ENCODE measurements around the gene PRKRIP1.

DNA sequence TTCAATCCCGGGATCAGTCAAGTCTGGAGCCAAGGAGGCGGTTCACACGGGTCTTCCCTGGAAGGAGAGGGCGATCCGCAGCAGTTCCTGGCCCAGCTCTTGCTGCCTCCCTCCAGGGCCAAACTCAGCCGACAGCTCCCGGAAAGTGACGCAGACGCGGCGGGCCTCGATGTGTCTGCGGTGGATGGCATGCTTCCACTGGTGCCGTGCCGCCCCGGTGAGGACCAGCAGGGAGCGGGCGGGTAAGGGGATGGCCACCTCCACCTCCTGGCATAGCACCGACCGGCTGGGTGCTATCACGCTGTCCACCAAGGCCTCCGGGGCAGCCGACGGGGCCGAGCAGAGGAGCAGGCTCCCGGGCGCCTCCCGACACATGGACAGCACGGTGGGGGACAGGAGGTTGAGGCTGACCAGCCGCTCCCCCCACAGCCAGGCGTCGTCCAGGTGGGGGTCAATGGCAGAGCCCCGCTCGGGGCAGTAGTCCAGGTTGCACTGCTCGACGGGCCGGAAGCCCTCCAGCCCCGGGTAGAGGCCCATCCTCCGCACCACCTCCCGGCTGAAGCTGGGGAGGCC is 61.3 kb downstream of the PRKRIP1 start:
- TF ChIP-seq, protein P1, sequence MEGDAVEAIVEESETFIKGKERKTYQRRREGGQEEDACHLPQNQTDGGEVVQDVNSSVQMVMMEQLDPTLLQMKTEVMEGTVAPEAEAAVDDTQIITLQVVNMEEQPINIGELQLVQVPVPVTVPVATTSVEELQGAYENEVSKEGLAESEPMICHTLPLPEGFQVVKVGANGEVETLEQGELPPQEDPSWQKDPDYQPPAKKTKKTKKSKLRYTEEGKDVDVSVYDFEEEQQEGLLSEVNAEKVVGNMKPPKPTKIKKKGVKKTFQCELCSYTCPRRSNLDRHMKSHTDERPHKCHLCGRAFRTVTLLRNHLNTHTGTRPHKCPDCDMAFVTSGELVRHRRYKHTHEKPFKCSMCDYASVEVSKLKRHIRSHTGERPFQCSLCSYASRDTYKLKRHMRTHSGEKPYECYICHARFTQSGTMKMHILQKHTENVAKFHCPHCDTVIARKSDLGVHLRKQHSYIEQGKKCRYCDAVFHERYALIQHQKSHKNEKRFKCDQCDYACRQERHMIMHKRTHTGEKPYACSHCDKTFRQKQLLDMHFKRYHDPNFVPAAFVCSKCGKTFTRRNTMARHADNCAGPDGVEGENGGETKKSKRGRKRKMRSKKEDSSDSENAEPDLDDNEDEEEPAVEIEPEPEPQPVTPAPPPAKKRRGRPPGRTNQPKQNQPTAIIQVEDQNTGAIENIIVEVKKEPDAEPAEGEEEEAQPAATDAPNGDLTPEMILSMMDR (IDR thresholded peaks at IDR 0.05): no peak
- TF ChIP-seq, protein P2, sequence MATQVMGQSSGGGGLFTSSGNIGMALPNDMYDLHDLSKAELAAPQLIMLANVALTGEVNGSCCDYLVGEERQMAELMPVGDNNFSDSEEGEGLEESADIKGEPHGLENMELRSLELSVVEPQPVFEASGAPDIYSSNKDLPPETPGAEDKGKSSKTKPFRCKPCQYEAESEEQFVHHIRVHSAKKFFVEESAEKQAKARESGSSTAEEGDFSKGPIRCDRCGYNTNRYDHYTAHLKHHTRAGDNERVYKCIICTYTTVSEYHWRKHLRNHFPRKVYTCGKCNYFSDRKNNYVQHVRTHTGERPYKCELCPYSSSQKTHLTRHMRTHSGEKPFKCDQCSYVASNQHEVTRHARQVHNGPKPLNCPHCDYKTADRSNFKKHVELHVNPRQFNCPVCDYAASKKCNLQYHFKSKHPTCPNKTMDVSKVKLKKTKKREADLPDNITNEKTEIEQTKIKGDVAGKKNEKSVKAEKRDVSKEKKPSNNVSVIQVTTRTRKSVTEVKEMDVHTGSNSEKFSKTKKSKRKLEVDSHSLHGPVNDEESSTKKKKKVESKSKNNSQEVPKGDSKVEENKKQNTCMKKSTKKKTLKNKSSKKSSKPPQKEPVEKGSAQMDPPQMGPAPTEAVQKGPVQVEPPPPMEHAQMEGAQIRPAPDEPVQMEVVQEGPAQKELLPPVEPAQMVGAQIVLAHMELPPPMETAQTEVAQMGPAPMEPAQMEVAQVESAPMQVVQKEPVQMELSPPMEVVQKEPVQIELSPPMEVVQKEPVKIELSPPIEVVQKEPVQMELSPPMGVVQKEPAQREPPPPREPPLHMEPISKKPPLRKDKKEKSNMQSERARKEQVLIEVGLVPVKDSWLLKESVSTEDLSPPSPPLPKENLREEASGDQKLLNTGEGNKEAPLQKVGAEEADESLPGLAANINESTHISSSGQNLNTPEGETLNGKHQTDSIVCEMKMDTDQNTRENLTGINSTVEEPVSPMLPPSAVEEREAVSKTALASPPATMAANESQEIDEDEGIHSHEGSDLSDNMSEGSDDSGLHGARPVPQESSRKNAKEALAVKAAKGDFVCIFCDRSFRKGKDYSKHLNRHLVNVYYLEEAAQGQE (IDR thresholded peaks at IDR 0.05; ENCODE audit: insufficient read depth in 1 of 2, low read depth in 2 of 2, low read length in 1 of 2): no peak
- TF ChIP-seq POLR2AphosphoS5 (IDR thresholded peaks at IDR 0.05; ENCODE audit: low read depth, low read length): no peak

All from Panc1 (cell line).